Esophagus squamous epithelium (tissue), 5 donors: ENCODE measurements around the gene KCNJ9. TPM values are rescaled to one million over a fixed set of nuclear protein-coding genes. Genes with fewer than 3 reads are reported as not detected.

Source experiments
- DNase-seq: peaks from one replicate; lab custom pipeline; 2025; lab: John Stamatoyannopoulos, UW
- H3K27ac ChIP-seq, 4 donors: fragments of 200-600 bp; sonication (generic); one replicate each; pipeline ENCODE4 v1.5.1; 2016 to 2019; ENCODE audit warnings: mild to moderate bottlenecking in 1 of 4
- H3K27me3 ChIP-seq, 4 donors: fragments of 200-600 bp; sonication (generic); 1 replicate in 3 of 4; 2 replicates in 1 of 4; pipeline versions ENCODE4 v1.5.1 to v1.6.0; 2017 to 2021; ENCODE audit warnings: antibody characterized with exemption in 1 of 4
- H3K36me3 ChIP-seq, 3 donors: fragments of 200-600 bp; sonication (generic); one replicate each; pipeline ENCODE4 v1.5.1; 2016 to 2019
- H3K4me1 ChIP-seq, 3 donors: fragments of 200-600 bp; sonication (generic); one replicate each; pipeline ENCODE4 v1.5.1; 2017 to 2019
- H3K4me3 ChIP-seq, 4 donors: fragments of 200-600 bp; sonication (generic); 1 replicate in 3 of 4; 2 replicates in 1 of 4; pipeline ENCODE4 v1.5.1; 2016 to 2019; ENCODE audit warnings: mild to moderate bottlenecking in 2 of 4, moderate library complexity in 1 of 4
- H3K9me3 ChIP-seq, 3 donors: fragments of 200-600 bp; sonication (generic); one replicate each; pipeline ENCODE4 v1.5.1; 2016 to 2019
- POLR2A ChIP-seq, 4 donors: fragments of 450-650 bp; IDR thresholded peaks; one replicate each; pipeline ENCODE4 v1.6.1; 2017; ENCODE audit warnings: antibody characterized with exemption in 4 of 4, mild to moderate bottlenecking in 4 of 4, moderate library complexity in 3 of 4
- WGBS, 2 donors: methylation state at CpG; one replicate each; pipeline ENCODE4 v1.1.5; 2018; 5-methylcytosine and 5-hydroxymethylcytosine counted together
- intact Hi-C: fragments of 100-400 bp; cut with DNase I; formaldehyde crosslinking; loops from one replicate; pipeline ENCODE4 v1.15.0; 2022
- total RNA-seq, 4 donors: library from RNA; depleted of rRNA; stranded (reverse); fragments of >200 nt; gene quantifications; one replicate each; pipeline ENCODE4 v1.1.0, GENCODE V29; 2016
- TF ChIP-seq, protein P1 (sequence below), 6 experiments: fragments of 450-650 bp in 4 of 6; fragments of 200-600 bp in 2 of 6; sonication (generic) in 2 of 6; IDR thresholded peaks; one replicate each; pipeline ENCODE4 v1.5.1; 2016 to 2019; ENCODE audit warnings: antibody characterized with exemption in 6 of 6, mild to moderate bottlenecking in 4 of 6, moderate library complexity in 4 of 6
- donor health status: DM: yes; HTN: yes; CAD: no.

KCNJ9 gene
- total RNA-seq, 4 donors from 2014 or later = not detected

DNA sequence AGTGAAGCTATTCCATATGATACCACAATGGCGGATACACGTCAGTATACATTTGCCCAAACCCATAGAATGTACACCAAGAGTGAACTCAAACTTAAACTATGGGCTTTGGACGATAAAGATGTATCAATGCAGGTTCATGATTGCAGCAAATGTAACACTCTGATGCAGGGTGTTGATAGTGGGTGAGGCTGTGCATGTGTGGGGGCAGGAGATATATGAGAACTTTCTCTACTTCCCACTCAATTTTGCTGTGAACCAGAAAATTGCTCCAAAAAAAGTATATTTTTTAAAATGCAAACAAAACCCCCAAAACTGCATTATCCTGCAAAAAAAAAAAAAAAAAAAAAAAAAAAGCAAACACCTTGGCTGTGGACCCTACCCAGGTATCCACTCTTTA, 37.6 kb downstream of the KCNJ9 start:
- peaks cover 0 to 11% (median 0%) of the 10 kb centered on the region in 4 donors for H3K27me3 ChIP-seq
- WGBS, 2 donors = 88 to 91% methylated on average over 3 of the region's 3 CpGs
- TF ChIP-seq, protein P1, sequence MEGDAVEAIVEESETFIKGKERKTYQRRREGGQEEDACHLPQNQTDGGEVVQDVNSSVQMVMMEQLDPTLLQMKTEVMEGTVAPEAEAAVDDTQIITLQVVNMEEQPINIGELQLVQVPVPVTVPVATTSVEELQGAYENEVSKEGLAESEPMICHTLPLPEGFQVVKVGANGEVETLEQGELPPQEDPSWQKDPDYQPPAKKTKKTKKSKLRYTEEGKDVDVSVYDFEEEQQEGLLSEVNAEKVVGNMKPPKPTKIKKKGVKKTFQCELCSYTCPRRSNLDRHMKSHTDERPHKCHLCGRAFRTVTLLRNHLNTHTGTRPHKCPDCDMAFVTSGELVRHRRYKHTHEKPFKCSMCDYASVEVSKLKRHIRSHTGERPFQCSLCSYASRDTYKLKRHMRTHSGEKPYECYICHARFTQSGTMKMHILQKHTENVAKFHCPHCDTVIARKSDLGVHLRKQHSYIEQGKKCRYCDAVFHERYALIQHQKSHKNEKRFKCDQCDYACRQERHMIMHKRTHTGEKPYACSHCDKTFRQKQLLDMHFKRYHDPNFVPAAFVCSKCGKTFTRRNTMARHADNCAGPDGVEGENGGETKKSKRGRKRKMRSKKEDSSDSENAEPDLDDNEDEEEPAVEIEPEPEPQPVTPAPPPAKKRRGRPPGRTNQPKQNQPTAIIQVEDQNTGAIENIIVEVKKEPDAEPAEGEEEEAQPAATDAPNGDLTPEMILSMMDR (IDR thresholded peaks at IDR 0.05) = no peak
- no peak for TF ChIP-seq POLR2A (IDR thresholded peaks at IDR 0.05)
- H3K27ac ChIP-seq = no peak overlapping the region
- intact Hi-C loops = no loop called here
- no peaks in the 10 kb centered on the region for H3K36me3 ChIP-seq
- H3K9me3 ChIP-seq = no peaks in the 10 kb centered on the region
- DNase-seq = no peak
- no peak overlapping the region for H3K4me3 ChIP-seq
- H3K4me1 ChIP-seq = peaks cover 0 to 50% (median 9%) of the 10 kb centered on the region in 3 donors

DNA sequence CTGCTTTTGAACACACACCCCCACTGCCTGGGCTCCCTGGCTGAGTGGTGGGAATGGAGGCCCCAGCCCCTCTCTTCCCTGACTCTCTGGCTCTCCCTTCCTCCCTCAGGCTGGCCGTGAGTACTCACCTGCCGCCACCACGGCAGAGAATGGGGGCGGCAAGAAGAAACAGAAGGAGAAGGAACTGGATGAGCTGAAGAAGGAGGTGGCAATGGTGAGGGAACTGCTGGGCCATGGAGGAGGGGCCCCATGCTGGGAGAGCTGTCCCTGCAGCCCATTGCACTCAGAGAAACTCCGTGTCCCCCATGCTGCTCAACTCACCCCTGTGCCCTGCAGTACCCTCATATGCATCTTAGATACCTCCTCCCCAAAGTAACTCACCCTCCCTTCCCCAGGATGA, 39.5 kb downstream of the KCNJ9 start:
- no peak overlapping the region for H3K27ac ChIP-seq
- intact Hi-C loops = no loop called here
- no peaks in the 10 kb centered on the region for H3K9me3 ChIP-seq
- DNase-seq = no peak
- H3K27me3 ChIP-seq = peaks cover 0 to 9% (median 0%) of the 10 kb centered on the region in 4 donors
- WGBS, 2 donors = 83% methylated on average over 1 of the region's 5 CpGs; no CpG with 5 or more reads in 1 of the 2 donors
- no peak overlapping the region for H3K4me3 ChIP-seq
- H3K36me3 ChIP-seq = no peaks in the 10 kb centered on the region
- no peak for TF ChIP-seq POLR2A (IDR thresholded peaks at IDR 0.05)
- TF ChIP-seq, protein P1 (IDR thresholded peaks at IDR 0.05) = no peak
- H3K4me1 ChIP-seq = peaks cover 4 to 54% (median 22%) of the 10 kb centered on the region in 3 donors

DNA sequence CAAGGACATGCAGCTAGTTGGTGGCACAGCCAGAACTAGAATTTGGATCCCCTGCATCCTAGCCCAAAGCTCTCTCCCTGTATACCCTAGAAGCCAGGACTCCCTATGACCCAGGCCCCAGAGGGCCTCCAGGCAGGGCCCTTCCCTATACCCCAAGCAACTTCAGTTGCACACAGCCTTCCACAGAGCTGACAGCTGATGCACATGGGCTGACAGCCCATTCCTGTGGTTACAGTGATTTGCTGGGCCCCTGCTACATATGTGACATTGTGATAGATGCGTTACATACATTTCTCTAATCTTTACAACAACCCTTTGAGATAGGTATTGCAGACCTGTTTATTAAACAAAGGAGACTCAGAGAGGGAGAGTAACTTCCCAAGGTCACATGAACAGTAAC, 40.0 kb downstream of the KCNJ9 start:
- H3K27me3 ChIP-seq = peaks cover 0 to 3% (median 0%) of the 10 kb centered on the region in 4 donors
- no peaks in the 10 kb centered on the region for H3K36me3 ChIP-seq
- H3K4me3 ChIP-seq = no peak overlapping the region
- WGBS, 2 donors = 78 to 92% methylated on average over 1 of the region's 1 CpG
- H3K4me1 ChIP-seq = peaks cover 4 to 56% (median 22%) of the 10 kb centered on the region in 3 donors
- no peak overlapping the region for H3K27ac ChIP-seq
- intact Hi-C loops = no loop called here
- no peak for DNase-seq
- TF ChIP-seq POLR2A (IDR thresholded peaks at IDR 0.05) = no peak
- no peaks in the 10 kb centered on the region for H3K9me3 ChIP-seq

DNA sequence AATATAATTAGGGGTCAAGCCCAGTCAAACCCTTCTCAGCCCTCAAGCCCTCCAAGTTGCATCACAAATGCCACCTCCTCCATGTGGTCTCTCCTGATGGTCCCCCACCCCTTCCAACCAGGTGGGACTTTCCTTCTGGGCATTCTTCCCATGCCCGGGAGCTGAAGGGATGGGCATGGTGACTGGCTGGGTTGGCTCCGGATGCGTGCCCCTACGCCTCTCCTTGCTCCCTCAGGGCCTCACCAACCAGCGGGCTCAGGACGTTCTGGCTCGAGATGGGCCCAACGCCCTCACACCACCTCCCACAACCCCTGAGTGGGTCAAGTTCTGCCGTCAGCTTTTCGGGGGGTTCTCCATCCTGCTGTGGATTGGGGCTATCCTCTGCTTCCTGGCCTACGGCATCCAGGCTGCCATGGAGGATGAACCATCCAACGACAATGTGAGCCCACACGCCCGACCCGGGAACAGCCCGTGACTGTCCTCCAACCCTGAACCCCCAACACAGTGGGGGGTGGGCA, 41.7 kb downstream of the KCNJ9 start:
- H3K27ac ChIP-seq = no peak overlapping the region
- no peak overlapping the region for H3K4me3 ChIP-seq
- 57 to 100% methylated on average over 3 to 7 of the region's 16 CpGs for WGBS, 2 donors
- no peak for DNase-seq
- TF ChIP-seq, protein P1 (IDR thresholded peaks at IDR 0.05) = no peak
- TF ChIP-seq POLR2A (IDR thresholded peaks at IDR 0.05) = no peak
- no peaks in the 10 kb centered on the region for H3K9me3 ChIP-seq
- H3K27me3 ChIP-seq = no peaks in the 10 kb centered on the region
- no peaks in the 10 kb centered on the region for H3K36me3 ChIP-seq
- peaks cover 4 to 48% (median 23%) of the 10 kb centered on the region in 3 donors for H3K4me1 ChIP-seq
- intact Hi-C loops = no loop called here

DNA sequence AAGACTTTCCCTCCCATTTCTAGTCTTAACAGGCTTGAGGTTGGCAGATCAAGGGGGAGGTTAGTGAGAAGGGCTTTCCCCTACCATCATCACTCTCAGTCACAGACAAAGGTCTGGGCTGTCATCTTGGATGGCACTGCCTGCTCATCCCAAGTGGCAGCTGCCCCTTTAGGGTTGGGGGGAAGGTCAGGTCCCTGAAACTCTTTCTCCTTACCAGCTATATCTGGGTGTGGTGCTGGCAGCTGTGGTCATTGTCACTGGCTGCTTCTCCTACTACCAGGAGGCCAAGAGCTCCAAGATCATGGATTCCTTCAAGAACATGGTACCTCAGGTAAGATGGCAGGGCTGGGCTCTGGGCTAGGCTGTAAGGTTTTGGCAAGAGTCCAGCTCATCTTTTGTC, 42.4 kb downstream of the KCNJ9 start:
- no peaks in the 10 kb centered on the region for H3K27me3 ChIP-seq
- no peak for DNase-seq
- H3K9me3 ChIP-seq = no peaks in the 10 kb centered on the region
- peaks cover 4 to 41% (median 18%) of the 10 kb centered on the region in 3 donors for H3K4me1 ChIP-seq
- no peak overlapping the region for H3K4me3 ChIP-seq
- intact Hi-C loops = no loop called here
- peak overlapping the region; percentile 1 to 73 (median 28) for H3K27ac ChIP-seq
- no peaks in the 10 kb centered on the region for H3K36me3 ChIP-seq
- TF ChIP-seq POLR2A (IDR thresholded peaks at IDR 0.05) = no peak

DNA sequence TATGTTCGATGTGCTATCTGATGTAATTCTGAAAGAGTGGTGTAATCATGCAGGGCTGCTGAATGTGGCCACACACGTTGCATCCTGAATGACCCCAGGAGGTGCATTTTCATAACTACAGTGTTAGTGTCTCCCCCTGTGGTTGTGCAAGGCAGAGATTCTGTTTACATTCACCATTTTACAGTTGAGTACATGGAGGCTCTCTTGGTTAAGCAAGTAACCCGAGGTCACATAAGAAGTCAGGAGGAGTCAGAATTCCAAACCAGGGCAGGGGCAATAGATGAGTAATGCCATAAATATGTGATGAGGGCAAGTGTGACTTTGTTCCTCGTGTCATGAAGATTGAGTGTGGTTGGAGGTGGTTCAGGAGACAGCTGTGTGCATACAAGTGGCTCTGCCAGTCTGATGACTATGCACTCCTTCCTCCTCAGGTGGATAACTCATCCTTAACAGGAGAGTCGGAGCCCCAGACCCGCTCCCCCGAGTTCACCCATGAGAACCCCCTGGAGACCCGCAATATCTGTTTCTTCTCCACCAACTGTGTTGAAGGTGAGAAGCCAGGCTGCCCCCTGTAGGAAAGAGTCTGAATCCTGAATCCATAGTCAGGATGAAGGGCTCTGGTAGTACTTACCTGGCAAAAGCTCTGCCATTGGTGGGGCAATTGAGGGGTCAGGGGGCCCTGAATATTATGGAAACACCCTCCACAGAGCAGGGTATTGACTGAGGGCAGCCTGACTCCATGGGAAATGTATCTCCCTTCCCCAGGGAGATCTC, 43.6 kb downstream of the KCNJ9 start:
- Histone ChIP-seq H3K27ac (peak overlapping the region; percentile 36 to 77 (median 68)), H3K27me3 (no peaks in the 10 kb centered on the region), H3K9me3 (no peaks in the 10 kb centered on the region), H3K4me1 (peaks cover 4 to 38% (median 17%) of the 10 kb centered on the region in 3 donors), H3K4me3 (no peak overlapping the region), H3K36me3 (peaks cover 0 to 6% (median 0%) of the 10 kb centered on the region in 3 donors)
- 22 to 28% methylated on average over 4 to 7 of the region's 8 CpGs for WGBS, 2 donors
- no peak for DNase-seq
- intact Hi-C loops = no loop called here
- TF ChIP-seq, protein P1 (IDR thresholded peaks at IDR 0.05) = peak in 2 of 6 experiments; percentile 20 to 33
- TF ChIP-seq POLR2A (IDR thresholded peaks at IDR 0.05) = no peak
